Trophoblast cell (in vitro differentiated cells and primary cell): Measurements from ENCODE around the gene CCDC187.

ENCODE experiments used
- DNase-seq, 2 donors: peaks; one replicate each; pipeline ENCODE4 v3.0.0-alpha.2; 2016
- H2AFZ ChIP-seq: 2 replicates; pipeline ENCODE4 v1.6.1; 2013; ENCODE audit warnings: low read length, moderate library complexity, mild to moderate bottlenecking; ENCODE audit not compliant: insufficient read depth, poor library complexity
- H2AK5ac ChIP-seq: 2 replicates; pipeline ENCODE4 v1.6.1; 2013; ENCODE audit warnings: mild to moderate bottlenecking, low read length
- H2BK120ac ChIP-seq: 2 replicates; pipeline ENCODE4 v1.6.1; 2013; ENCODE audit warnings: low read length, mild to moderate bottlenecking, moderate library complexity; ENCODE audit not compliant: insufficient read depth, poor library complexity
- H2BK12ac ChIP-seq: 2 replicates; pipeline ENCODE4 v1.6.1; 2013; ENCODE audit warnings: mild to moderate bottlenecking, low read length, moderate library complexity
- H2BK5ac ChIP-seq: 2 replicates; pipeline ENCODE4 v1.6.1; 2013; ENCODE audit warnings: low read length, low read depth, moderate library complexity, mild to moderate bottlenecking; ENCODE audit not compliant: poor library complexity
- H3K14ac ChIP-seq: 2 replicates; pipeline ENCODE4 v1.6.1; 2013; ENCODE audit warnings: mild to moderate bottlenecking, low read length
- H3K18ac ChIP-seq: 2 replicates; pipeline ENCODE4 v1.6.1; 2013; ENCODE audit warnings: mild to moderate bottlenecking, low read length
- H3K23ac ChIP-seq: 2 replicates; pipeline ENCODE4 v1.6.1; 2013; ENCODE audit warnings: low read length
- H3K27ac ChIP-seq: 2 replicates; pipeline ENCODE4 v1.5.1; 2013; ENCODE audit warnings: low read depth, mild to moderate bottlenecking, inconsistent platforms, low read length, moderate library complexity
- H3K27me3 ChIP-seq: 2 replicates; pipeline ENCODE4 v1.6.1; 2013; ENCODE audit warnings: inconsistent platforms, mild to moderate bottlenecking, low read length, moderate library complexity; ENCODE audit not compliant: insufficient read depth
- H3K36me3 ChIP-seq, 2 experiments: 1 replicate in 1 of 2; 2 replicates in 1 of 2; pipeline ENCODE4 v1.6.1; 2013; ENCODE audit warnings: low read length in 2 of 2, mild to moderate bottlenecking in 2 of 2, moderate library complexity in 1 of 2; ENCODE audit not compliant: insufficient read depth in 2 of 2, control insufficient read depth in 1 of 2
- H3K4ac ChIP-seq: 2 replicates; pipeline ENCODE4 v1.6.1; 2013; ENCODE audit warnings: low read depth, mild to moderate bottlenecking, low read length, moderate library complexity
- H3K4me1 ChIP-seq, 2 experiments: 1 replicate in 1 of 2; 2 replicates in 1 of 2; pipeline ENCODE4 v1.6.1; 2013; ENCODE audit warnings: low read length in 2 of 2, mild to moderate bottlenecking in 2 of 2, moderate library complexity in 1 of 2; ENCODE audit not compliant: insufficient read depth in 2 of 2, control insufficient read depth in 1 of 2
- H3K4me2 ChIP-seq: 2 replicates; pipeline ENCODE4 v1.6.1; 2013; ENCODE audit warnings: inconsistent platforms, mild to moderate bottlenecking, low read length, moderate library complexity
- H3K4me3 ChIP-seq: 2 replicates; pipeline ENCODE4 v1.5.1; 2013; ENCODE audit warnings: mild to moderate bottlenecking, low read depth, low read length, inconsistent platforms
- H3K79me1 ChIP-seq: one replicate; pipeline ENCODE4 v1.6.1; 2013; ENCODE audit warnings: low read length
- H3K79me2 ChIP-seq: 2 replicates; pipeline ENCODE4 v1.6.1; 2013; ENCODE audit warnings: low read length, mild to moderate bottlenecking; ENCODE audit not compliant: control insufficient read depth, insufficient read depth, poor library complexity
- H3K9ac ChIP-seq: 2 replicates; pipeline ENCODE4 v1.6.1; 2013; ENCODE audit warnings: mild to moderate bottlenecking, low read length
- H3K9me3 ChIP-seq: 2 replicates; pipeline ENCODE4 v1.6.1; 2013; ENCODE audit warnings: low read depth, mild to moderate bottlenecking, control low read depth, inconsistent platforms, low read length; ENCODE audit not compliant: insufficient read depth
- H4K12ac ChIP-seq: 2 replicates; pipeline ENCODE4 v1.6.1; 2013; ENCODE audit warnings: low read depth, mild to moderate bottlenecking, low read length, moderate library complexity
- H4K8ac ChIP-seq: 2 replicates; pipeline ENCODE4 v1.6.1; 2013; ENCODE audit warnings: low read depth, mild to moderate bottlenecking, low read length, moderate library complexity
- H4K91ac ChIP-seq: one replicate; pipeline ENCODE4 v1.6.1; 2013; ENCODE audit warnings: low read depth, mild to moderate bottlenecking, low read length, moderate library complexity
- WGBS: extraction: QIAGEN DNeasy Blood & Tissue Kit; methylation state at CpG from one replicate; pipeline ENCODE4 v1.1.7; 2013; ENCODE audit warnings: missing lambda C conversion rate; ENCODE audit not compliant: insufficient read length, insufficient coverage; ENCODE audit errors: extremely low coverage; 5-methylcytosine and 5-hydroxymethylcytosine counted together

CCDC187 gene

GRCh38 chr9:136235709-136236455, 68.0 kb downstream of the CCDC187 start:
- no peaks in the 10 kb centered on the region for H3K79me2 ChIP-seq
- H3K9ac ChIP-seq: no peak overlapping the region
- WGBS: no CpG with 5 or more reads among the region's 27 CpGs
- DNase-seq: no peak
- H3K4me2 ChIP-seq: no peak overlapping the region
- no peak overlapping the region for H3K27ac ChIP-seq
- no peak overlapping the region for H2BK120ac ChIP-seq
- no peaks in the 10 kb centered on the region for H3K9me3 ChIP-seq
- H3K79me1 ChIP-seq: no peaks in the 10 kb centered on the region
- H4K12ac ChIP-seq: no peak overlapping the region
- no peaks in the 10 kb centered on the region for H3K4me1 ChIP-seq
- H3K23ac ChIP-seq: no peak overlapping the region
- no peak overlapping the region for H3K4me3 ChIP-seq
- no peaks in the 10 kb centered on the region for H3K27me3 ChIP-seq
- no peak overlapping the region for H2AFZ ChIP-seq
- no peak overlapping the region for H2BK12ac ChIP-seq
- no peak overlapping the region for H2AK5ac ChIP-seq
- no peak overlapping the region for H3K18ac ChIP-seq
- H4K91ac ChIP-seq: no peak overlapping the region
- H3K36me3 ChIP-seq: peaks cover 7 to 9% of the 10 kb centered on the region in 2 experiments
- no peak overlapping the region for H4K8ac ChIP-seq
- H3K14ac ChIP-seq: no peak overlapping the region
- no peak overlapping the region for H2BK5ac ChIP-seq
- H3K4ac ChIP-seq: no peak overlapping the region

DNA sequence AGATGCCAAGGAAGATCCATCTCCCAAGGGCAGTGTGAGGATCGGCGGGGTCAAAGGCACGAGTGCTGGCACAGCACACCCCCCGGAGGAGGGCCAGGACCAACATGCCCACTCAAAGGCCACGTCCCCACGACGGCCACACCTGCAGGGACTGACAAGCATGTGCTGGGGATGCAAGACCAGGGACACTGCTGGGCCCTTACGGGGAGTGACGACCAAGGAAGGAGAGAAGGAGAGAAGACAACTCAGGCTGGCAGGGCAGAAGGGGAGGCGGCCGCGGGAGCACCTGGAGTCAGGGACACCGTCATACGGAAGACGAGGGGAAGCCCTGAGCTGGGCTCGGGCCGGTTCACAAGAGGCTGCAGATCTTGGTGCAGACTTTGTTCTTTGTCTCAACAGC, 68.7 kb downstream of the CCDC187 start:
- Histone ChIP-seq H3K18ac (no peak overlapping the region), H3K9me3 (no peaks in the 10 kb centered on the region), H3K79me2 (no peaks in the 10 kb centered on the region), H3K4me3 (no peak overlapping the region), H2BK12ac (no peak overlapping the region), H2BK5ac (no peak overlapping the region), H3K23ac (no peak overlapping the region), H4K91ac (no peak overlapping the region), H3K79me1 (no peaks in the 10 kb centered on the region), H3K36me3 (peaks cover 7 to 9% of the 10 kb centered on the region in 2 experiments), H3K27ac (no peak overlapping the region), H2AFZ (no peak overlapping the region), H3K14ac (no peak overlapping the region), H2AK5ac (no peak overlapping the region), H3K9ac (no peak overlapping the region), H2BK120ac (no peak overlapping the region), H3K27me3 (no peaks in the 10 kb centered on the region), H4K8ac (no peak overlapping the region), H3K4me2 (no peak overlapping the region), H3K4ac (no peak overlapping the region), H3K4me1 (no peaks in the 10 kb centered on the region), H4K12ac (no peak overlapping the region)
- no CpG with 5 or more reads among the region's 17 CpGs for WGBS
- DNase-seq: no peak

GRCh38 chr9:136234597-136234996, 69.3 kb downstream of the CCDC187 start:
- H3K14ac ChIP-seq: no peak overlapping the region
- no peak overlapping the region for H3K23ac ChIP-seq
- no peak overlapping the region for H2BK120ac ChIP-seq
- DNase-seq: no peak
- H2AFZ ChIP-seq: no peak overlapping the region
- peaks cover 0 to under 1% of the 10 kb centered on the region in 2 experiments for H3K4me1 ChIP-seq
- H3K27me3 ChIP-seq: no peaks in the 10 kb centered on the region
- H2BK5ac ChIP-seq: no peak overlapping the region
- H4K12ac ChIP-seq: no peak overlapping the region
- H3K79me1 ChIP-seq: no peaks in the 10 kb centered on the region
- H3K79me2 ChIP-seq: no peaks in the 10 kb centered on the region
- H3K4me3 ChIP-seq: no peak overlapping the region
- H3K4me2 ChIP-seq: no peak overlapping the region
- H3K27ac ChIP-seq: no peak overlapping the region
- no peaks in the 10 kb centered on the region for H3K9me3 ChIP-seq
- H4K8ac ChIP-seq: no peak overlapping the region
- H2BK12ac ChIP-seq: no peak overlapping the region
- no peak overlapping the region for H2AK5ac ChIP-seq
- no peak overlapping the region for H3K4ac ChIP-seq
- peaks cover 7 to 9% of the 10 kb centered on the region in 2 experiments for H3K36me3 ChIP-seq
- no CpG with 5 or more reads among the region's 21 CpGs for WGBS
- no peak overlapping the region for H4K91ac ChIP-seq
- no peak overlapping the region for H3K9ac ChIP-seq
- no peak overlapping the region for H3K18ac ChIP-seq

GRCh38 chr9:136233868-136234267, 70.0 kb downstream of the CCDC187 start:
- Histone ChIP-seq H3K14ac (no peak overlapping the region), H4K8ac (no peak overlapping the region), H3K27me3 (no peaks in the 10 kb centered on the region), H3K4me3 (no peak overlapping the region), H3K4ac (no peak overlapping the region), H4K91ac (no peak overlapping the region), H2BK12ac (no peak overlapping the region), H3K9ac (no peak overlapping the region), H4K12ac (no peak overlapping the region), H2BK120ac (no peak overlapping the region), H3K23ac (no peak overlapping the region), H3K36me3 (peaks cover 7 to 9% of the 10 kb centered on the region in 2 experiments), H3K4me2 (no peak overlapping the region), H3K79me1 (no peaks in the 10 kb centered on the region), H3K27ac (no peak overlapping the region), H3K79me2 (no peaks in the 10 kb centered on the region), H3K9me3 (no peaks in the 10 kb centered on the region), H2AFZ (no peak overlapping the region), H3K4me1 (peaks cover 0 to 1% of the 10 kb centered on the region in 2 experiments), H3K18ac (no peak overlapping the region), H2AK5ac (no peak overlapping the region), H2BK5ac (no peak overlapping the region)
- WGBS: no CpG with 5 or more reads among the region's 14 CpGs
- DNase-seq: no peak
